K562 (cell line): ENCODE measurements around the gene VILL. TPM values are rescaled to one million over a fixed set of nuclear protein-coding genes. Genes with fewer than 3 reads are reported as not detected.

ENCODE experiments used
- DDX20 ChIP-seq: fragments of 450-650 bp; IDR thresholded peaks from 2 replicates; pipeline ENCODE4 v1.6.1; 2016; ENCODE audit warnings: missing genetic modification characterization, low read depth, mild to moderate bottlenecking, missing compliant biosample characterization, moderate library complexity
- DIDO1 ChIP-seq: fragments of 450-650 bp; IDR thresholded peaks from 2 replicates; pipeline ENCODE4 v1.6.1; 2016; ENCODE audit warnings: low read depth, missing biosample characterization, missing genetic modification characterization
- ELF1 ChIP-seq: fragments of 200-800 bp; sonication (Bioruptor generic); IDR thresholded peaks from 2 replicates; pipeline ENCODE4 v1.6.1; 2016; ENCODE audit warnings: missing genetic modification characterization, missing compliant biosample characterization
- FOXK1 ChIP-seq: sonication (generic); formaldehyde crosslinking; IDR thresholded peaks from 2 replicates; pipeline ENCODE4 v1.8.0; 2022; ENCODE audit warnings: missing genetic modification reagents, mild to moderate bottlenecking, borderline replicate concordance
- FOXP1 ChIP-seq: sonication (generic); formaldehyde crosslinking; IDR thresholded peaks from 2 replicates; pipeline ENCODE4 v1.8.0; 2022; ENCODE audit warnings: mild to moderate bottlenecking, missing genetic modification reagents
- HEY1 ChIP-seq: fragments of 250-450 bp; sonication (Bioruptor Pico); IDR thresholded peaks from 2 replicates; pipeline ENCODE4 v1.5.0; 2020; ENCODE audit warnings: mild to moderate bottlenecking, moderate library complexity, borderline replicate concordance
- LCOR ChIP-seq: sonication (generic); formaldehyde crosslinking; IDR thresholded peaks from 2 replicates; pipeline ENCODE4 v1.8.0; 2022; ENCODE audit warnings: mild to moderate bottlenecking, missing genetic modification reagents
- NCOA2 ChIP-seq, 2 experiments: fragments of 450-650 bp; IDR thresholded peaks; 2 replicates each; pipeline ENCODE4 v1.6.1; 2018; ENCODE audit warnings: mild to moderate bottlenecking in 2 of 2, moderate library complexity in 1 of 2; ENCODE audit not compliant: partially characterized antibody in 2 of 2
- SNRNP70 ChIP-seq: fragments of 200-400 bp; formaldehyde crosslinking; optimal IDR thresholded peaks from 2 replicates; pipeline ENCODE3; 2017; ENCODE audit warnings: low read depth, low read length
- TBL1XR1 ChIP-seq, 2 experiments: IDR thresholded peaks; 2 replicates each; pipeline ENCODE4 v1.6.1; 2012; ENCODE audit warnings: improper control_type of control experiment in 2 of 2, low read length in 2 of 2, mild to moderate bottlenecking in 1 of 2
- TRIM28 ChIP-seq: fragments of 450-650 bp; IDR thresholded peaks from 2 replicates; pipeline ENCODE4 v1.6.1; 2017
- ZNF143 ChIP-seq: sonication (generic); formaldehyde crosslinking; IDR thresholded peaks from 2 replicates; pipeline ENCODE4 v1.9.0; 2022; ENCODE audit warnings: mild to moderate bottlenecking, missing genetic modification reagents
- ZNF263 ChIP-seq: sonication (generic); formaldehyde crosslinking; IDR thresholded peaks from 2 replicates; pipeline ENCODE4 v1.8.0; 2022; ENCODE audit warnings: mild to moderate bottlenecking, missing genetic modification reagents, borderline replicate concordance
- ZNF778 ChIP-seq: fragments of 450-650 bp; formaldehyde crosslinking; IDR thresholded peaks from 2 replicates; pipeline ENCODE4 v1.4.0; 2020; ENCODE audit warnings: mild to moderate bottlenecking, moderate library complexity
- polyA plus RNA-seq, 8 experiments: library from polyadenylated mRNA; depleted of rRNA in 4 of 8; stranded (reverse) in 5 of 8; unstranded in 3 of 8; fragments of >200 nt; fragmentation: Nextera tagmentation in 2 of 8; fragmentation: Illumina TruSeq in 1 of 8; extraction: Ambion mirVana in 2 of 8; extraction: Trizol in 1 of 8; gene quantifications; 2 replicates each; pipeline versions ENCODE4 v1.2.1 to v1.2.3, GENCODE V29; 2011 to 2014; ENCODE audit warnings: inconsistent platforms in 1 of 8, missing spikeins in 1 of 8
- total RNA-seq, 7 experiments: library from RNA; depleted of rRNA in 6 of 7; stranded (reverse); fragments of >200 nt in 6 of 7; fragmentation: Illumina TruSeq in 2 of 7; extraction: Trizol in 2 of 7; gene quantifications; 2 replicates each; pipeline versions ENCODE4 v1.2.1 to v1.2.3, GENCODE V29; 2011 to 2021; ENCODE audit warnings: low replicate concordance in 1 of 7
- TF ChIP-seq, protein P1 (sequence below), 2 experiments: fragments of 450-650 bp; conservative IDR thresholded peaks; 2 replicates each; pipeline ENCODE4 v1.6.1; 2017; ENCODE audit warnings: mild to moderate bottlenecking in 2 of 2, moderate library complexity in 2 of 2
- TF ChIP-seq, protein P2 (sequence below), 2 experiments: IDR thresholded peaks; 2 replicates each; pipeline ENCODE4 v1.6.1; 2012; ENCODE audit warnings: improper control_type of control experiment in 2 of 2, low read depth in 2 of 2, low read length in 2 of 2, borderline replicate concordance in 1 of 2
- TF ChIP-seq, protein P3 (sequence below): fragments of 450-650 bp; IDR thresholded peaks from one replicate; pipeline ENCODE4 v1.6.1; 2018; ENCODE audit warnings: mild to moderate bottlenecking, moderate library complexity; ENCODE audit not compliant: partially characterized antibody
- TF ChIP-seq, protein P4 (sequence below): sonication (generic); formaldehyde crosslinking; IDR thresholded peaks from 2 replicates; pipeline ENCODE4 v1.8.0; 2022; ENCODE audit warnings: mild to moderate bottlenecking, missing genetic modification reagents, borderline replicate concordance
- TF ChIP-seq, protein P5 (sequence below): fragments of 450-650 bp; conservative IDR thresholded peaks from 2 replicates; pipeline ENCODE4 v1.6.1; 2016; ENCODE audit warnings: missing genetic modification characterization, low read depth, mild to moderate bottlenecking, missing compliant biosample characterization, moderate library complexity

VILL gene
- total and polyA plus RNA-seq, 9 of the 15 experiments (the other 6 are each of a cell fraction or from before 2014, with no cell fraction given) = 0.11 to 16.0 (median 8.8) TPM

DNA sequence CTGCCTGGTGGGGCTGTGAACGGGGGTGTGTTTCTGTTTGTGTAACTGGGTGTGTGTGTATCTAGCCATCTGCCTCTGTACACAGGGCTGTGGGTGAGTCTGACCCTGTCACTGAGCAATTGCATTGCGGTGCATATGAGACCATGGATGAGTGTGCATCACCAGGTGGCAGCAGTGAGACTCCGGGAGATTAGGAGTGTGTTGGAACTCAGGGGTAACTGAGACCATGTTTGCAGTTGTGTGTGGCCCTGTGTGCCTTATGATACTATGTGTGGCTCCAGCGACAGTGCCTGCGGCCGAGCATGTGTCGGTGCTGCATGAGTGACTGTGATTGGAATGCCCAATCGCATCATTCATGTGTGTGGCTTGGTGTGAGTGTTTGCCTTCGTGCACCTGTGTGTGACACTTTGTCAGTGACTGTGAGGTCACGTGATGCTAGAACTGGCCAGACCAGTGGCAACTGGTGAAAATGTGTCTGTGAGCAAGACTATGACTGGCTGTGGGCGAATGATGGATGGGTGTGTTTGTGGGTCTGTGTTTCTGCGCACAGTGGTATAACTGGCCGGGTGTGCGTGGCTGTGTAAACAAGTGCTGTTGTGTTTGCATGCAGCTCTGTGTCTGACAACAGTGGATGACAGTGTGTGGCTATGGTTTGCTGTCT lies 14.0 kb downstream of the VILL start (continued):
- TF ChIP-seq ZNF143 = 0 out of 2 replicates have a peak, but pooled peaks have one; percentile 24
- no peak for TF ChIP-seq FOXK1 (CRISPR knock-in tag)
- TF ChIP-seq ZNF778 (CRISPR knock-in tag) = no peak
- no peak for TF ChIP-seq DDX20 (tag)
- peak; percentile 81; the same call in 1 of the 2 replicates for TF ChIP-seq FOXP1 (CRISPR knock-in tag)
- TF ChIP-seq, protein P1, sequence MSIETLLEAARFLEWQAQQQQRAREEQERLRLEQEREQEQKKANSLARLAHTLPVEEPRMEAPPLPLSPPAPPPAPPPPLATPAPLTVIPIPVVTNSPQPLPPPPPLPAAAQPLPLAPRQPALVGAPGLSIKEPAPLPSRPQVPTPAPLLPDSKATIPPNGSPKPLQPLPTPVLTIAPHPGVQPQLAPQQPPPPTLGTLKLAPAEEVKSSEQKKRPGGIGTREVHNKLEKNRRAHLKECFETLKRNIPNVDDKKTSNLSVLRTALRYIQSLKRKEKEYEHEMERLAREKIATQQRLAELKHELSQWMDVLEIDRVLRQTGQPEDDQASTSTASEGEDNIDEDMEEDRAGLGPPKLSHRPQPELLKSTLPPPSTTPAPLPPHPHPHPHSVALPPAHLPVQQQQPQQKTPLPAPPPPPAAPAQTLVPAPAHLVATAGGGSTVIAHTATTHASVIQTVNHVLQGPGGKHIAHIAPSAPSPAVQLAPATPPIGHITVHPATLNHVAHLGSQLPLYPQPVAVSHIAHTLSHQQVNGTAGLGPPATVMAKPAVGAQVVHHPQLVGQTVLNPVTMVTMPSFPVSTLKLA (conservative IDR thresholded peaks at IDR 0.05) = 0 out of 4 replicates have a peak, but pooled peaks of 1 of the 2 experiments have one; percentile 7
- TF ChIP-seq, protein P2, sequence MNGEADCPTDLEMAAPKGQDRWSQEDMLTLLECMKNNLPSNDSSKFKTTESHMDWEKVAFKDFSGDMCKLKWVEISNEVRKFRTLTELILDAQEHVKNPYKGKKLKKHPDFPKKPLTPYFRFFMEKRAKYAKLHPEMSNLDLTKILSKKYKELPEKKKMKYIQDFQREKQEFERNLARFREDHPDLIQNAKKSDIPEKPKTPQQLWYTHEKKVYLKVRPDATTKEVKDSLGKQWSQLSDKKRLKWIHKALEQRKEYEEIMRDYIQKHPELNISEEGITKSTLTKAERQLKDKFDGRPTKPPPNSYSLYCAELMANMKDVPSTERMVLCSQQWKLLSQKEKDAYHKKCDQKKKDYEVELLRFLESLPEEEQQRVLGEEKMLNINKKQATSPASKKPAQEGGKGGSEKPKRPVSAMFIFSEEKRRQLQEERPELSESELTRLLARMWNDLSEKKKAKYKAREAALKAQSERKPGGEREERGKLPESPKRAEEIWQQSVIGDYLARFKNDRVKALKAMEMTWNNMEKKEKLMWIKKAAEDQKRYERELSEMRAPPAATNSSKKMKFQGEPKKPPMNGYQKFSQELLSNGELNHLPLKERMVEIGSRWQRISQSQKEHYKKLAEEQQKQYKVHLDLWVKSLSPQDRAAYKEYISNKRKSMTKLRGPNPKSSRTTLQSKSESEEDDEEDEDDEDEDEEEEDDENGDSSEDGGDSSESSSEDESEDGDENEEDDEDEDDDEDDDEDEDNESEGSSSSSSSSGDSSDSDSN (IDR thresholded peaks at IDR 0.05; ENCODE audit: borderline replicate concordance in 1 of 2, low read depth in 2 of 2, low read length in 2 of 2) = 0 out of 4 replicates have a peak, but pooled peaks of 1 of the 2 experiments have one; percentile 13
- TF ChIP-seq ZNF263 (CRISPR knock-in tag) = peak; percentile 33; the same call in 1 of the 2 replicates
- no peak for TF ChIP-seq HEY1 (CRISPR knock-in tag)
- TF ChIP-seq, protein P3, sequence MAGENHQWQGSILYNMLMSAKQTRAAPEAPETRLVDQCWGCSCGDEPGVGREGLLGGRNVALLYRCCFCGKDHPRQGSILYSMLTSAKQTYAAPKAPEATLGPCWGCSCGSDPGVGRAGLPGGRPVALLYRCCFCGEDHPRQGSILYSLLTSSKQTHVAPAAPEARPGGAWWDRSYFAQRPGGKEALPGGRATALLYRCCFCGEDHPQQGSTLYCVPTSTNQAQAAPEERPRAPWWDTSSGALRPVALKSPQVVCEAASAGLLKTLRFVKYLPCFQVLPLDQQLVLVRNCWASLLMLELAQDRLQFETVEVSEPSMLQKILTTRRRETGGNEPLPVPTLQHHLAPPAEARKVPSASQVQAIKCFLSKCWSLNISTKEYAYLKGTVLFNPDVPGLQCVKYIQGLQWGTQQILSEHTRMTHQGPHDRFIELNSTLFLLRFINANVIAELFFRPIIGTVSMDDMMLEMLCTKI = no peak
- TF ChIP-seq, protein P4, sequence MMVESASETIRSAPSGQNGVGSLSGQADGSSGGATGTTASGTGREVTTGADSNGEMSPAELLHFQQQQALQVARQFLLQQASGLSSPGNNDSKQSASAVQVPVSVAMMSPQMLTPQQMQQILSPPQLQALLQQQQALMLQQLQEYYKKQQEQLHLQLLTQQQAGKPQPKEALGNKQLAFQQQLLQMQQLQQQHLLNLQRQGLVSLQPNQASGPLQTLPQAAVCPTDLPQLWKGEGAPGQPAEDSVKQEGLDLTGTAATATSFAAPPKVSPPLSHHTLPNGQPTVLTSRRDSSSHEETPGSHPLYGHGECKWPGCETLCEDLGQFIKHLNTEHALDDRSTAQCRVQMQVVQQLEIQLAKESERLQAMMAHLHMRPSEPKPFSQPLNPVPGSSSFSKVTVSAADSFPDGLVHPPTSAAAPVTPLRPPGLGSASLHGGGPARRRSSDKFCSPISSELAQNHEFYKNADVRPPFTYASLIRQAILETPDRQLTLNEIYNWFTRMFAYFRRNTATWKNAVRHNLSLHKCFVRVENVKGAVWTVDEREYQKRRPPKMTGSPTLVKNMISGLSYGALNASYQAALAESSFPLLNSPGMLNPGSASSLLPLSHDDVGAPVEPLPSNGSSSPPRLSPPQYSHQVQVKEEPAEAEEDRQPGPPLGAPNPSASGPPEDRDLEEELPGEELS (CRISPR knock-in tag) = no peak
- TF ChIP-seq NCOA2 (IDR thresholded peaks at IDR 0.05; ENCODE audit: partially characterized antibody in 2 of 2) = no peak
- TF ChIP-seq ELF1 (tag) = no peak
- TF ChIP-seq TBL1XR1 (IDR thresholded peaks at IDR 0.05; ENCODE audit: low read length in 2 of 2) = no peak
- TF ChIP-seq TRIM28 = no peak
- no peak for TF ChIP-seq DIDO1 (tag)
- TF ChIP-seq, protein P5, sequence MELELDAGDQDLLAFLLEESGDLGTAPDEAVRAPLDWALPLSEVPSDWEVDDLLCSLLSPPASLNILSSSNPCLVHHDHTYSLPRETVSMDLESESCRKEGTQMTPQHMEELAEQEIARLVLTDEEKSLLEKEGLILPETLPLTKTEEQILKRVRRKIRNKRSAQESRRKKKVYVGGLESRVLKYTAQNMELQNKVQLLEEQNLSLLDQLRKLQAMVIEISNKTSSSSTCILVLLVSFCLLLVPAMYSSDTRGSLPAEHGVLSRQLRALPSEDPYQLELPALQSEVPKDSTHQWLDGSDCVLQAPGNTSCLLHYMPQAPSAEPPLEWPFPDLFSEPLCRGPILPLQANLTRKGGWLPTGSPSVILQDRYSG = no peak
- TF ChIP-seq LCOR (CRISPR knock-in tag) = no peak
- TF ChIP-seq SNRNP70 = no peak
